COLO668 (cell line): ENCODE results near the gene OR51Q1.

Experiments used
- DNase-seq: peaks from one replicate; lab custom pipeline; 2025; ENCODE audit not compliant: unreplicated experiment; lab: John Stamatoyannopoulos, UW

The OR51Q1 gene

GRCh38 chr11:5421811-5422210 lies at the start of gene OR51Q1:
Gene OR51Q1, plus strand, starts transcription at chr11:5422111. Its CDS starts 90 bp downstream, at chr11:5422201.
- no peak for DNase-seq

- peak; percentile 32 for DNase-seq
Measured at GRCh38 chr11:5380740-5381342, 41.1 kb upstream of the OR51Q1 start.

GRCh38 chr11:5383576-5383975 lies 38.3 kb upstream of the OR51Q1 start, which contains the start of gene OR51M1:
Gene OR51M1, plus strand, starts transcription at chr11:5383812. Its CDS starts 5,587 bp downstream, at chr11:5389399.
- DNase-seq: no peak

GRCh38 chr11:5384335-5384734 lies 37.6 kb upstream of the OR51Q1 start:
- DNase-seq: no peak

GRCh38 chr11:5390210-5390609 lies 31.7 kb upstream of the OR51Q1 start:
- DNase-seq: no peak

- no peak for DNase-seq
Measured at GRCh38 chr11:5394091-5394490, 27.8 kb upstream of the OR51Q1 start.

- DNase-seq: no peak
Measured at GRCh38 chr11:5398936-5399335, 23.0 kb upstream of the OR51Q1 start.

GRCh38 chr11:5405173-5405572 lies 16.7 kb upstream of the OR51Q1 start:
- DNase-seq: no peak

GRCh38 chr11:5420993-5421392 lies 918 bp upstream of the OR51Q1 start:
- no peak for DNase-seq

GRCh38 chr11:5423131-5423530 lies 1.2 kb downstream of the OR51Q1 start:
- no peak for DNase-seq

GRCh38 chr11:5441414-5441813 lies 19.5 kb downstream of the OR51Q1 start, which contains the start of gene OR51I1:
Gene OR51I1, minus strand, starts transcription at chr11:5441514. Its CDS starts 0 bp downstream, at chr11:5441514.
- DNase-seq: no peak

- DNase-seq: no peak
Measured at GRCh38 chr11:5443835-5444393, 22.0 kb downstream of the OR51Q1 start.

- no peak for DNase-seq
Measured at GRCh38 chr11:5449023-5449422, 27.1 kb downstream of the OR51Q1 start, which contains the start of gene OR51I2. Gene OR51I2, plus strand, starts transcription at chr11:5449323. Its CDS starts 4,166 bp downstream, at chr11:5453489.

- no peak for DNase-seq
Measured at GRCh38 chr11:5449432-5449831, 27.5 kb downstream of the OR51Q1 start.

GRCh38 chr11:5460983-5461621 lies 39.2 kb downstream of the OR51Q1 start:
- no peak for DNase-seq

- no peak for DNase-seq
Measured at GRCh38 chr11:5467527-5467926, 45.6 kb downstream of the OR51Q1 start.
